NCI-H524 (cell line): ENCODE data around the gene KRT33B.
"Not testable (repeated sequence)": the region's sequence is repeated elsewhere in the genome, so short reads cannot be mapped to it uniquely, and the experiment has no call there.

ENCODE experiments used
- DNase-seq, 2 experiments: peaks; one replicate each; lab custom pipeline; 2025; lab: John Stamatoyannopoulos, UW

The KRT33B gene

DNA sequence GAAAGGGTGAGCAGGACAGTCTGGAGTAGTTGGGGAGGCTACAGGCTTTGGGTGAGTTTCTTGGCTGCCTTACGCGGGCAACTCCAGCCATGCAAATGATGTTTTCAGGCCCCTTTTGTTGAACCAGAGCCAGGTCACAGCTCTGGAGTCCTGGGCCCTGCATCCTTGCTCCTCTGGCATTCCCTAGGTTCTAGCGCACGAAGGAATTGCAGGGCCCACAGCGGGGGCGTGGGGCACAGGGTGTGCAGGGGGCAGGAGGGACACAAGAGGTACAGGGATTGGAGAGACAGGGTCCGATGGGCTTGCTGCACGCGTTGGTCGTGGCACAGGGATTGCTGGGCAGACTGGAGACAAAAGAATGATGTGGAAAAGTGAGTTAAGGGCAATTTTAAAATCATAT, 24.2 kb upstream of the KRT33B start:
- no peak for DNase-seq

- DNase-seq: no peak
Measured at GRCh38 chr17:41393294-41393693, 23.7 kb upstream of the KRT33B start.

- no peak for DNase-seq
Measured at GRCh38 chr17:41392278-41392677, 22.7 kb upstream of the KRT33B start.

GRCh38 chr17:41391535-41391934, 21.9 kb upstream of the KRT33B start:
- no peak for DNase-seq

DNA sequence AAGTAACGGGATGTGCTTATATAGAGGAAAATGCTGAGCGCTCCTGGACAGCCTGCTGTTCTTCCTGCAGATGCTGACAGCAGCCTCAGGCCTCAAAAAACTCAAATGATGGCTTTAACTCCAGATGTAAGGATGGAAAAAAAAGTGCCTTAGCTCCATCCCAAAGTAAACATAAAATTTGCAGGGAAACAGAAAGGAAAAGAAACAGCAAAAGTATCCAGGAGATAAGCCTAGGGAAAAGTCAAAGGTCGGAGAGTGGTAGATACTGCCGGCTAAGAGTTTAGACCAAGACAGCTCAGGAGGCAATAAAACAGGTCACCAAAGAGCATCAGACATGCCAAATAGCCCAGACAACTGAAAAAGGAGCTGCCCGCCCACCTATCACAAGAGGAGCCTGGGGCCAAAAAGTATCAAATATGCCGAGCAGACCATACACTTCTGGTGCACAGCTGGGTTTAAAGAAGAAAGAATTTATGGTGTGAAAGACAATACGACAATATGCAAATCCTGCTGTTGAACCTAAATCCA, 20.9 kb upstream of the KRT33B start:
- DNase-seq: no peak

DNA sequence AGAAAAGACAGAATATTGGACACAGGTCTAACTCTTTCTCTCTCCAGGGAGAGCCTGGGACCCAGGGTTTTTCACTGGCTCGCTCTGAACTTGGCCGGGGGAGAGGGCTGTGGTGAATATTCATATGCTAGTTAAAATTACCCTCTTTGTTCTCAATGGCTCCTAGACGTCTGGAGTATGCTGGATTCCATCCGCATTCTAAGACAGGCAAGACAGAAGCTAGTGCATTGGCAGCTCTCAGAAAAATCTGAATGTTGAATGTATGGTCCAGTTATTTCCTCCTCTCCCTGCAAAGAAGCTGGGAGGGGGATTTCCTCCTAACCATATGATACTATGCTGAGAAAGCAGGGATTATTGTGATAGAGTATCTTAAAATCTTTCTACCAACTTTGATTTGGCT, 18.1 kb upstream of the KRT33B start:
- no peak for DNase-seq

GRCh38 chr17:41386227-41386626, 16.6 kb upstream of the KRT33B start:
- no peak for DNase-seq

GRCh38 chr17:41383690-41384089, 14.1 kb upstream of the KRT33B start:
- no peak for DNase-seq

GRCh38 chr17:41382394-41382793, 12.8 kb upstream of the KRT33B start:
- DNase-seq: no peak

GRCh38 chr17:41381943-41382342, 12.3 kb upstream of the KRT33B start, which contains the start of gene KRT34:
KRT34 (minus strand) TSS chr17:41382306; CDS start chr17:41382246, 60 bp downstream.
- DNase-seq: not testable (repeated sequence)

DNA sequence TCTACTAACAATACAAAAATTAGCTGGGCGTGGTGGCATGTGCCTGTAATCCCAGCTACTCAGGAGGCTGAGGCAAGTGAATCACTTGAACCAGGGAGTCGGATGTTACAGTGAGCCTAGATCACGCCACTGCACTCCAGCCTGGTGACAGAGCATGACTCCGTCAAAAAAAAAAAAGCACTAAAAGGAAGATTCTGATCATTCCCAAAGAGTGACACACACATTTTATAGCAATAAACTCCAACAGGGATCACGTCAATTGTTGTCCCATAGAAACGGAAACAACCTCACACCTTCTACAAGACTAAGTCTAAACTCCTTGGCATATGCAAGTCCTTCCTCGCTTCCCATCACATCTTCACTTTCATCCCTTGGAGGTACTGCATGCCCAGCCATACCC, 10.5 kb upstream of the KRT33B start:
- not testable (repeated sequence) for DNase-seq

- DNase-seq: no peak
Measured at GRCh38 chr17:41377546-41377945, 7.9 kb upstream of the KRT33B start.

DNA sequence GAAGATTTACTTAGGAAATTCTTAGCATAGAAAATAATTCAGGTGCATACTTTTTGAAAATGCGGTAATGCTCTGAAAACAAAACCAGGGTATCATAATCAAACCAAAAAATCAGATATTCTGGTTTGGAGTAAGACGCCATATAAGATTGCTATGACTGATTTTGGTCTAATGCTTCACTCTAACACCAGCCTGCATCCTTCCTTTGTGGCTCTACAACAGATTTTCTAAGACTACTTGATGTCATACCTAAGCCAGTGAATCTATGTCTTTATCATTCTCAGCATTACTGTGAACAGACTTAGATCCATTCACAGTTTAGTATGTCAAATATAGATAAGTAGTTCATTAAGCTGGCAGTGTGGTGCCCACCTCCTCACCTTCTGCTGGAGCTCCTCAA, 590 bp downstream of the KRT33B start:
- no peak for DNase-seq

GRCh38 chr17:41367426-41368075, 2.1 kb downstream of the KRT33B start:
- DNase-seq: no peak

DNA sequence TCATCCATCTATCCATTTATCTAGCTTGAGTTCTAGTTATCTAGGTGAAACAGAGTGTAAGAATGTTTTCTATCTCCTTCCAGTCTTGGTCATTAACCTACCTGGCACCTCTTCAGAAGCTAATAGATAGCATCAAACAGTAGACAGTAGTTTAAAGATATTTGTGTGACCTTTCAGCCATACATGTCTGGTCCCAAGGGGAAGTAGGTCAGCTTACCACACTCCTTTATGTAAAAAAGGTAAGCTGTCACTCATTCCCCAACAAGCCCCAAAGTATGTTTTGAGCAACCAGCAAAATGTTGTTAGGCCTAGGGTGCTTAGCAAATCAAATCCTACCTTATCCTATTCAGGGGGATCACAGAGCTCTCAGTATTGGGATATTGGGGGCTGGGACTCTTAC, 3.5 kb downstream of the KRT33B start:
- DNase-seq: no peak

DNA sequence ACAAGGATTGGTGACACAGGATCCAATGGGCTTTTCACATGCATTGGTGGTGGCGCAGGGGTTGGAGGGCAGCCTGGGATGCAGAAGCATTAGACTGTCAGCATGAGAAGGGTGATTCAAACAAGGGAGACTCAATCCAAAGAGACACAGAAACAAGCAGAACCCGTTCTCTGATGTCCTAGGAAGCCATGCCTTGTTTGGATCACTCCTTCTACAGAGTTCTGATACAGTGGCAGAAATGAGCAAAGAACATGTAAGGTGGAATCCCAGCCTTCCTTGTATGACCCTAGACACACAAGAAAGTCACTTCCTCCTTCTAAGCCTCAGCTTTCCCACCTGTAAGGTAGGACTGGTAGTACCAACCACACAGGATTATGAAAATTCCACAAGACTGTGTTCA, 5.7 kb downstream of the KRT33B start:
- DNase-seq: no peak

DNA sequence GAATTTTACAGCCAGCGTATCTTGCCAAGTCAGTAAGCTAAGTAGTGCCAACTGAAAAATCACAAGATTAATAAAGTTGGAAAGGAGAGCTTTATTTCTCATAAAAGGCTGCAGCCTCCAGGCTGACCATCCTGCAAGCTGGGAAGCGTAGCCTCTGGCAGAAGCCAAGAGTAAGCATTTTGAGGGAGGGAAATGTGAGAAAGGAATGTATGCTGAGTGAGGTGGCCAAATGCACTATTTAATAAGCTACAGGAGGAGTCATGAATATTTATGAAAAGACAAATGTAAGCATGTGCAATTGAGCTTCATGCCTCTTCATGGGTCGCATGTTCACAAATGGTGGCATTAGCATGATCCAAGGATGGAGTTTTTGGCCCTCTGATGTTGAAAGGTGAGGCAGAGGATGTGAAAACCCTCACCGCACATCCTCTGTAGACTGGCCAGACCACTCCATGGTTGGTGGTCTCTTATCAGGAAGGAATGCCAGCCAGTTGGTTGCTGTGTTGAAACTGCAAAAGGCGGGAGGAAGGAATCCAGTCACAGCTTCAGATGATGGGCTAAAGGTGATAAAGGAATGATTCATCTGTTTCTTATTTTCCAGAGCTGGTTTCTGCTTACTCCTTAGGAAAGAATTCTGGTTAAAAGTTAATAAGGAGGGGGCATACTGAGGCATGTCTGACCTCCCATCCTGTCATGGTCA, 9.2 kb downstream of the KRT33B start:
- DNase-seq: no peak

DNA sequence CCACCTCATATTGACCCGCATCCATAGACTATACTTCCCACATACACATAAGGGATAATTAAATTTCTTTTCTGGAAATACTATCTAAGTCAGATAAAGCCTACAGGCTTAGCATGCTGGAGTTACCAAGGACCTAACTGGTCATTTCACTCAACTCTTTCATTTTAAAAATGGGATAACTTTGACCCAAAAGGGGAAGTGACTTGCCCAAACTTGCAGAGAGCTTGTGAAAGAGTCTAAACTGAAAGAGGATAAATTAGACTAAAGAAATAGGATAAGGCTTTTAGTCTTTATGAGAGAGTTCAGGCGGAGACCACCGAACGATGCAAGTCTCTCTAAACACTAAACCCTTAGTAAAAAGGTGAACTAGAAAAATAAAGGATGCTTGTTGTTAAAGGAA, 15.1 kb downstream of the KRT33B start:
- DNase-seq: no peak

DNA sequence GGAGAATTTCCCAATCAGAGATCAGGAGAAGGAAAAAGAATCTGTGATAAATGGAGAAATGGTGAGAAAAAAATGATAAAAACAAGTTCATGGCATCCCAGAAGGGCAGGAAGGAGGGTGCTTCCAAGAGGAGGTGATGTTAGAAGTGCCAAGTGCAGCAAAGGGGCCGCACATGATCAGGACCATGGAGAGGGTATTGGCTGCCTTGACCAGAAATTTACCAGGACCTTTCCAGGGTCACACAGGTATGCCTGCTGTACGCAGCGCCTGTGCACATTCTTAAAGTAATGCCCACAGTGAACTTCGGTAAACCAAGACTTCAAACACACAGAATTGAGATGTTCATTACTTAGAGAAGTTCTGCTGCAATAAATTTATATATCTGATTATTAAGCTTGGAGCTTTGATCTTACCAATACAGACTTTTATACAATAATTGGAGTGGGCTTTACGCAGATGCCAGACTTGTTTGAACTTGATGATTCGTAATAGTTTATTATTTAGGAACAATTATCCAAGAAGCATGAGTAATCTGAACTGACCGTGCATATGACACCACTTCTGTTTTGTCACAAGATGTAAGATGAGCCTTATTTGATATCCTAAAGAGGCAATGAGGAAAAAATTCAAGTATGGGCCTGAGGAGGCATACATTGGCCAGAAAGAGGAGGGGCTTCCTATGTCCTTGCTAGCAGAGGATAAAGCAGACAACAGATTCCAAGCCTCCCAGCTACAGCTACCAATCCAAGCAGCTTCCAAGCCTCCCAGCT, 16.8 kb downstream of the KRT33B start:
- no peak for DNase-seq

GRCh38 chr17:41351177-41351576, 18.4 kb downstream of the KRT33B start:
- DNase-seq: no peak

- DNase-seq: not testable (repeated sequence)
Measured at GRCh38 chr17:41350381-41350878, 19.2 kb downstream of the KRT33B start, which contains the start of gene KRT33A. KRT33A (minus strand) TSS chr17:41350828; CDS start chr17:41350767, 61 bp downstream.
